ENCODE measurements around the gene MYL6.

DNA sequence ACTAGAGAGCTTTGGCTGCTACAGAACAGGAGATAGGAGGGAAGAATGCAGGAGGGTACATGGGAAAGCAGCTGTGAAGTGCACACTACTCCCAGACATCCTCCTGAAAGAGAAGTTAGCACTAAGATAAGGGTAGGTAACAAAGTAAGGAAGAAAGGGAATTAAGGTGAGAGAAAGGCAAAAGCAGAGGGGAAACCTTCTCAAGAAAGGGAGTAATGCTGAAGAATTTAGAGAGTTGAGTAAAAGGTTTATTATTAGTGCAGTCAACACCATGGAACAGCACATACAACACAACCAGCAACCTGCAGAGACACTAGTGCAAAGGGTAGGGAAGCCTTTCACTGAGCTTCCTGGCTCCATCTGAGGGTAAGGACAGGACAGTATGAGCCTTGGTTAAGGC, 46.1 kb downstream of the MYL6 start:
- TF ChIP-seq POLR2A (IDR thresholded peaks at IDR 0.05): no peak
- TF ChIP-seq, protein P1, sequence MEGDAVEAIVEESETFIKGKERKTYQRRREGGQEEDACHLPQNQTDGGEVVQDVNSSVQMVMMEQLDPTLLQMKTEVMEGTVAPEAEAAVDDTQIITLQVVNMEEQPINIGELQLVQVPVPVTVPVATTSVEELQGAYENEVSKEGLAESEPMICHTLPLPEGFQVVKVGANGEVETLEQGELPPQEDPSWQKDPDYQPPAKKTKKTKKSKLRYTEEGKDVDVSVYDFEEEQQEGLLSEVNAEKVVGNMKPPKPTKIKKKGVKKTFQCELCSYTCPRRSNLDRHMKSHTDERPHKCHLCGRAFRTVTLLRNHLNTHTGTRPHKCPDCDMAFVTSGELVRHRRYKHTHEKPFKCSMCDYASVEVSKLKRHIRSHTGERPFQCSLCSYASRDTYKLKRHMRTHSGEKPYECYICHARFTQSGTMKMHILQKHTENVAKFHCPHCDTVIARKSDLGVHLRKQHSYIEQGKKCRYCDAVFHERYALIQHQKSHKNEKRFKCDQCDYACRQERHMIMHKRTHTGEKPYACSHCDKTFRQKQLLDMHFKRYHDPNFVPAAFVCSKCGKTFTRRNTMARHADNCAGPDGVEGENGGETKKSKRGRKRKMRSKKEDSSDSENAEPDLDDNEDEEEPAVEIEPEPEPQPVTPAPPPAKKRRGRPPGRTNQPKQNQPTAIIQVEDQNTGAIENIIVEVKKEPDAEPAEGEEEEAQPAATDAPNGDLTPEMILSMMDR (IDR thresholded peaks at IDR 0.05): no peak
- no peak for TF ChIP-seq EP300 (IDR thresholded peaks at IDR 0.05)

All from ovary (tissue), 3 donors.